HG03442 (cell line): ENCODE data around the gene DOCK7.
"Not testable (repeated sequence)": the region's sequence is repeated elsewhere in the genome, so short reads cannot be mapped to it uniquely, and the experiment has no call there.

Experiments
- ATAC-seq: cut with Tn5 transposase; IDR thresholded peaks from one replicate; pipeline ENCODE4 v1.9.1; 2021; ENCODE audit warnings: mild to moderate bottlenecking, moderate library complexity; ENCODE audit not compliant: unreplicated experiment

DOCK7 gene

GRCh38 chr1:62621907-62622306 is 66.3 kb downstream of the DOCK7 start:
- peak; percentile 99 for ATAC-seq

- ATAC-seq: no peak
Measured at GRCh38 chr1:62613890-62614289, 74.3 kb downstream of the DOCK7 start.

- ATAC-seq: peak; percentile 86
Measured at GRCh38 chr1:62613325-62613727, 74.9 kb downstream of the DOCK7 start.

GRCh38 chr1:62612770-62613169 is 75.4 kb downstream of the DOCK7 start:
- no peak for ATAC-seq

GRCh38 chr1:62610588-62610987 is 77.6 kb downstream of the DOCK7 start:
- not testable (repeated sequence) for ATAC-seq

- no peak for ATAC-seq
Measured at GRCh38 chr1:62608905-62609304, 79.3 kb downstream of the DOCK7 start.

- no peak for ATAC-seq
Measured at GRCh38 chr1:62601457-62601856, 86.7 kb downstream of the DOCK7 start.

- no peak for ATAC-seq
Measured at GRCh38 chr1:62599044-62599443, 89.1 kb downstream of the DOCK7 start.

GRCh38 chr1:62597281-62597680 is 90.9 kb downstream of the DOCK7 start, which contains the start of gene ANGPTL3:
TSS of gene ANGPTL3 (plus strand) at chr1:62597520. CDS start at chr1:62597567, 47 bp downstream.
- no peak for ATAC-seq

- no peak for ATAC-seq
Measured at GRCh38 chr1:62595647-62596046, 92.5 kb downstream of the DOCK7 start.

GRCh38 chr1:62593825-62594394 is 94.3 kb downstream of the DOCK7 start:
- no peak for ATAC-seq

- ATAC-seq: no peak
Measured at GRCh38 chr1:62590970-62591368, 97.2 kb downstream of the DOCK7 start.

- no peak for ATAC-seq
Measured at GRCh38 chr1:62590255-62590969, 97.8 kb downstream of the DOCK7 start.

GRCh38 chr1:62589321-62589720 is 98.9 kb downstream of the DOCK7 start:
- ATAC-seq: no peak

GRCh38 chr1:62588000-62588399 is 100.2 kb downstream of the DOCK7 start:
- no peak for ATAC-seq

GRCh38 chr1:62585469-62586155 is 102.6 kb downstream of the DOCK7 start:
- no peak for ATAC-seq

- ATAC-seq: no peak
Measured at GRCh38 chr1:62573675-62574074, 114.5 kb downstream of the DOCK7 start.

- ATAC-seq: no peak
Measured at GRCh38 chr1:62572476-62572875, 115.7 kb downstream of the DOCK7 start.

- not testable (repeated sequence) for ATAC-seq
Measured at GRCh38 chr1:62571517-62571916, 116.7 kb downstream of the DOCK7 start.

GRCh38 chr1:62567926-62568325 is 120.3 kb downstream of the DOCK7 start:
- not testable (repeated sequence) for ATAC-seq

- ATAC-seq: not testable (repeated sequence)
Measured at GRCh38 chr1:62567182-62567581, 121.0 kb downstream of the DOCK7 start.

GRCh38 chr1:62561306-62561705 is 126.9 kb downstream of the DOCK7 start:
- no peak for ATAC-seq
